Left forelimb (tissue), 1 donor: ENCODE results near the gene HDHD2.

Experiments
- DNase-seq: peaks from one replicate; pipeline ENCODE4 v3.0.0-alpha.2; 2018; ENCODE audit warnings: low spot score

HDHD2 gene

GRCh38 chr18:47146206-47146605 is 4.1 kb downstream of the HDHD2 start:
- DNase-seq = no peak

- no peak for DNase-seq
These were observed 6.3 kb downstream of the HDHD2 start for GRCh38 chr18:47143899-47144485.

GRCh38 chr18:47143153-47143552 is 7.1 kb downstream of the HDHD2 start:
- DNase-seq = no peak

GRCh38 chr18:47141289-47141688 is 9.0 kb downstream of the HDHD2 start:
- no peak for DNase-seq

GRCh38 chr18:47121146-47121545 is 29.2 kb downstream of the HDHD2 start:
- no peak for DNase-seq

- no peak for DNase-seq
These were observed 29.9 kb downstream of the HDHD2 start for GRCh38 chr18:47120428-47120827.

- no peak for DNase-seq
These were observed 31.3 kb downstream of the HDHD2 start for GRCh38 chr18:47118981-47119380.

- no peak for DNase-seq
These were observed 35.1 kb downstream of the HDHD2 start for GRCh38 chr18:47115205-47115604.

- no peak for DNase-seq
These were observed 36.3 kb downstream of the HDHD2 start for GRCh38 chr18:47113796-47114540.

GRCh38 chr18:47110492-47111274 is 39.6 kb downstream of the HDHD2 start:
- no peak for DNase-seq

GRCh38 chr18:47109720-47110119 is 40.6 kb downstream of the HDHD2 start:
- DNase-seq = no peak

GRCh38 chr18:47108998-47109405 is 41.3 kb downstream of the HDHD2 start:
- no peak for DNase-seq

- DNase-seq = no peak
These were observed 41.9 kb downstream of the HDHD2 start for GRCh38 chr18:47108373-47108772.

GRCh38 chr18:47100212-47100831 is 50.0 kb downstream of the HDHD2 start:
- DNase-seq = no peak

GRCh38 chr18:47095810-47096209 is 54.5 kb downstream of the HDHD2 start:
- DNase-seq = no peak

- no peak for DNase-seq
These were observed 62.6 kb downstream of the HDHD2 start for GRCh38 chr18:47087676-47088075.

GRCh38 chr18:47081578-47081977 is 68.7 kb downstream of the HDHD2 start:
- no peak for DNase-seq

- no peak for DNase-seq
These were observed 69.4 kb downstream of the HDHD2 start for GRCh38 chr18:47080872-47081271.

- DNase-seq = no peak
These were observed 73.2 kb downstream of the HDHD2 start for GRCh38 chr18:47077111-47077510.

GRCh38 chr18:47075098-47075883 is 75.0 kb downstream of the HDHD2 start:
- no peak for DNase-seq

GRCh38 chr18:47067648-47068047 is 82.7 kb downstream of the HDHD2 start:
- DNase-seq = no peak

GRCh38 chr18:47063096-47063495 is 87.2 kb downstream of the HDHD2 start:
- no peak for DNase-seq
